Stimulated activated CD4-positive, alpha-beta T cell treated with anti-CD3 and anti-CD28 coated beads, Interleukin-15, amount 100 ng/mL, for 48 hours (primary cell): Measurements from ENCODE around the gene CDCA8.

ENCODE experiments used
- DNase-seq, 2 donors: peaks; one replicate each; pipeline ENCODE4 v3.0.0-alpha.2; 2020; ENCODE audit warnings: low read depth in 2 of 2

Gene CDCA8

GRCh38 chr1:37692078-37692833, at the start of gene CDCA8:
CDCA8 (plus strand) TSS chr1:37692516; CDS start chr1:37692691, 175 bp downstream.
- peak; percentile 98 for DNase-seq

- DNase-seq, result no peak
Measured at GRCh38 chr1:37647281-37647680, 45.0 kb upstream of the CDCA8 start.

DNA sequence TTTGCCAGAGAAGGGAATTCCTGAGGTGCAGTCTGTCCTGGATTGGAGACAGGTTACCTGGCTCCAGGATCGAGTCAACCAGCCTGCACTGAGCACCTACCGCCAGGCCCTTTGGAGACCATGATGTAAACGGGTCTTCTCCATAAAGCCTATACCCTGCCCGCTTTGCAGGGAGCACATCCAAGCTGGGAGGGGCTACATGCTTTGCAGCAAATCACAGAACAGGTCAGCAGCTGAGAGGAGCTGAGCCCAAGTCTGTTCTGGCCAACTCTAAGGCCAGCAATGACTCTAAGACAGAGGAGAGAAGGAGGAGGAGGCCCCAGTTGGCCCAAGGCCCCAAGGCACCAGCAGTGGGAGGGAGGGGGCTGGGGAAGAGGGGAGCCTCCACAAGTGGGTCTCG, 42.1 kb upstream of the CDCA8 start:
- no peak for DNase-seq

GRCh38 chr1:37650721-37651120, 41.6 kb upstream of the CDCA8 start:
- DNase-seq, result no peak

GRCh38 chr1:37651803-37652202, 40.5 kb upstream of the CDCA8 start:
- no peak for DNase-seq

DNA sequence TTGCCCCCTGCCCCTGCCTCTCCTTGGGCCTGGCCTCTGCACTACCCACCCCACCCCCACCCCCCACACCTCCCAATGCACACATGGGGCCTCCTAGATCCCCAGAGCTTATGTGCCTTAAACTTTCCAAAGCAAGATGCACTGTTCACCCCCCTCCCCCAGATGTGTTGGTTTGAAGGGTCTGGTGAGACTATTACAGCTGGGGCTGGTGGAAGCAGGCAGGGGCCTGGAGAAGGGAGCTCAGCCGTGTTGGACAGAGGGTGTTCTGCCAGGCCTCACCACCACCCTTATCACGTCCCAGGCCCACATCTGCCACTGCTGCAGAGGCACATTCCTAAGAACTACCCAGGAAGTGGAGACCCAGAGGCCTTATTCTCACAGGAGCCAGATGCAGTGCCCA, 39.3 kb upstream of the CDCA8 start:
- no peak for DNase-seq

DNA sequence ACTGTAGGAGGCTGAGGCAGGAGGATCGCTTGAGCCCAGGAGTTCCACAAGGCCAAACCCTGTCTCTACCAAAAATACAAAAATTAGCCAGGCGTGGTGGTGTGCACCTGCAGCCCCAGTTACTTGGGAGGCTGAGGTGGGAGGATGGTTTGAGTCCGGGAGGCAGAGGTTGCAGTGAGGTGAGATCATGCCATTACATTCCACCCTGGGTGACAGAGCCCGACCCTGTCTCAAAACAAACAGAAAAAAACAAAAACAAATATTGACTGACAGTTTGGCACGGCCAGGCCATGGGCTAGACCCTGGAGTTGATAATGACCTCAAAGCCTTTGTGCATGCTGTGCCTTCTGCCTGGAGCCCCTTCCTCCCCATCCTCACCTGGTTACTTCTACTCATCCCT, 38.4 kb upstream of the CDCA8 start:
- no peak for DNase-seq

DNA sequence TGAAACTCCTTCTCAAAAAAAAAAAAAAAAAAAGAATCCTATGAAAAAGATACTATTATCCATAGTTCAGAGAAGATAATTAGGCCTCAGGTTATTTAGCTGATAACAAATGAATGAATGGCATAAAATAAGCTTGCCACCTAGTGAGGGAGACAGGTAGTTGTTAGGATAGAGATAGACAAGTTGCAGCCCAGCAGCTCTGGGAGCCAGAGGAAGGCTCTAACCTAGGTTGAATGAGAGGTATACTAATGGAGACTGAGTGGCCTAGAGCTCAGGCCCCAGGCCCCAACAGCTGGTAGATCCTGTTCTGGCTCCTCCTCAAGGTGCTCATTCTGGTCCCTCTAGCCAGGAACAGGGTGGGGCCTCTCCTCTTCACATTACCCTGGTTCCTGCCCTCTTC, 37.0 kb upstream of the CDCA8 start:
- no peak for DNase-seq

DNA sequence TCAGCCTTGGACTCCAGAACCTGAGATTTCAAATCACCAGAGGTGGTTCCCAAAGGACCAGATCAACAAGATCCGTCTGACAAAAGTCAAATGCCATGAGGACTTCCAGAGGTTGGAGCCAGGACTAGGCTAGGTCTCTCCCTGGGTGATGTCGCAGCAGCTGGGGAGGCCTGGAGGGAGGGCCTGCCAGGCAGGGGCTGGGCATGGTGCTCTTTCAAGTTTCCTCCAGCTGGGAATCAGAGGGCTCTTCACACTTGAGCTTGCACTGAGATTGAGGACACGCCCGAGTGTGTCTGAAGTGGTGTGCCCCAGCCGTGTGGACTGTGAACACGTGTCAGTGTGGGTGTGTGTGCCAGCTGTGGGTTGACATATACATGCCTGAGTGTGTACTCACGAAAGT, 36.3 kb upstream of the CDCA8 start:
- no peak for DNase-seq

GRCh38 chr1:37656881-37657280, 35.4 kb upstream of the CDCA8 start:
- no peak for DNase-seq

GRCh38 chr1:37657620-37658412, 34.5 kb upstream of the CDCA8 start:
- DNase-seq, result no peak

- DNase-seq, result no peak
Measured at GRCh38 chr1:37658486-37658885, 33.8 kb upstream of the CDCA8 start.

GRCh38 chr1:37660664-37661063, 31.7 kb upstream of the CDCA8 start:
- DNase-seq, result no peak

GRCh38 chr1:37661401-37661800, 30.9 kb upstream of the CDCA8 start:
- no peak for DNase-seq

DNA sequence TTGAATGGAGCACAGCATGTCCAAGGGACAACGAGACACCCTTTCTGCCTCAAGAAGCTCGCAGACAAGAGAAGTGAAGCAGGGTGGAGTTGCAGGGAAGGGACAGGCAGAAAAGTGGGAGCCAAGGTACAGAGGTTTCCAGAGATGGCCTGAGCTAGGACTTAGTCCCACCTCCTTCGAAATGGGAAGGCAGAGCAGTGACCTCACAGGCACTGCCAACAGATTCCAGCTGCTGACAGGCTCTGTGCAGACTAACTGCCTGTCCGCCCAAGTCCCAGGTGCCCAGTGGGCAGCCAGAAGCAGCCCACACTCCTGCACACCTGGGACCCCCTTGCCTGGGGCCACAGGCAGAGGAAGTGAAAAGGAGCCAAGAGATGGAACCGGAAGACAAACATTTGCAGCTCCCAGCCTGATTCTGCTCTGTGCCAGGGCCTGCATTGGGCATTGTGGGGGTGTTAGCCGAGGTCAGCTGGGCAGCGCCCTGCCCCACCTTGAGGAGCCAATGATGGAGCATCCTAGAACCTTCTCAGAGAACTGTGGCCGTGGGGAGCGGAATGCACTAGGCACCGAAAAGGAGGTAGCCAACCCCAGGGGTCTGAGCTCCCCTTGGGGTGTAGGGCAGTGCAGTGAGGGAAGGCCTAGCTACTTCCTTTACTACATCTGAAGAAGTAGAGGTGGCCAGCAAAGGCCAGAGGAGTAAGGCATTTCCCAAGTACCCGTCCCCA, 30.1 kb upstream of the CDCA8 start:
- DNase-seq, result no peak

DNA sequence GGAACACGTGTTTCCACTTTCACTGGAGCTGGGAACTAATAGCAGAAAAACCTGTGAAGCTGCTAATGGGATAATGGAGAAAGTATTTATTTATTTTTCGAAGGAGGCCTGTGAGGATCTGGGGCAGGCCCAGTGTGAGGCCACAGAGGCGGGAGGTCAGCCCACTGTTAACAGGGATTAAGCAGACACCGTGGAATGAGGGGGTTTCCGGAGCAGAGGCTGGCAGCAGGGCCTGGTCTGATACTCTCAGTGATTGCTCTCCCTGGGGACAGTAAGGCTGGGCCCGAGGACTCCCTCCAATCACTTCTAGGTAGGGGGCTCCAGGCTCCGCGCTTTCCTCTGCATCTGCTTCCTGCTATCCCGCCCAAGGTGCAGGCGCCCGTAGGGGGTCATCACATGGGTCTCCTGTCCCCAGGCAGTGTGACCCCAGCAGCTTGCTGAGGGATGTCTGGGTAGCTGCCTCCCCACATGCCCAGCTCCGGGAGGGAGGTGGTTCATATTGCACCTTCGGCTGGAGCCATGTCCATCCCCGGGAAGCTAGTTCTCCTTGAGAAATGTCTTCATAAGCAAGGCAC, 28.8 kb upstream of the CDCA8 start:
- no peak for DNase-seq

DNA sequence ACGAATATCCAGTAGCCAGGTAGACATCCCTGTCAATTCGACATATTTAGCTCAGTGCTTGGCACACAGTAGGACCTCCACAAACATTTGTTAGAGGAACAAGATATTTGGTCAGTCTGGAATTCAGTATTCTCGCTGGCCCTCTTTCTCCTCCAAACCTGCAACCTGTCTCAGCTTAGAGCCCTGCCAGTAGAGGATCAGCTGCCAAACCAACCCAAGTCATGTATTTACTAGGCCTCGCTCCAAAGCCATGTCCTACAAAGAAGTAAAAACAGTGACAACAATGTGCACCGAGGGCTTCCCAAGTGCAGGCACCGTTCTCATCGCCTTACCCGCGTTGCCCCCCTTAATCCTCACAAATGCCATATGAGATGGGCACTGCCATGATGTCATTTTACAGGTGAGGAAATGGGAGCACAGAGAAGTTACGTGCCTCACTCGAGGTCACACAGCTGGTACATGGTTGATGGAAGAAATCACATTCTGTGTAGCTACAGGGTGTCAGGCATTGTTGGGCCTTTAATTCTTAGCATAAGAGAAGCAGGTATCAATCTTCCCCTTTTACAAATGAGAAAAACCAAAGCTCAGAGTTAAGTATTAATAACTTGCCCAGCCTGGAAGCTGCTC, 26.0 kb upstream of the CDCA8 start:
- DNase-seq, result no peak

DNA sequence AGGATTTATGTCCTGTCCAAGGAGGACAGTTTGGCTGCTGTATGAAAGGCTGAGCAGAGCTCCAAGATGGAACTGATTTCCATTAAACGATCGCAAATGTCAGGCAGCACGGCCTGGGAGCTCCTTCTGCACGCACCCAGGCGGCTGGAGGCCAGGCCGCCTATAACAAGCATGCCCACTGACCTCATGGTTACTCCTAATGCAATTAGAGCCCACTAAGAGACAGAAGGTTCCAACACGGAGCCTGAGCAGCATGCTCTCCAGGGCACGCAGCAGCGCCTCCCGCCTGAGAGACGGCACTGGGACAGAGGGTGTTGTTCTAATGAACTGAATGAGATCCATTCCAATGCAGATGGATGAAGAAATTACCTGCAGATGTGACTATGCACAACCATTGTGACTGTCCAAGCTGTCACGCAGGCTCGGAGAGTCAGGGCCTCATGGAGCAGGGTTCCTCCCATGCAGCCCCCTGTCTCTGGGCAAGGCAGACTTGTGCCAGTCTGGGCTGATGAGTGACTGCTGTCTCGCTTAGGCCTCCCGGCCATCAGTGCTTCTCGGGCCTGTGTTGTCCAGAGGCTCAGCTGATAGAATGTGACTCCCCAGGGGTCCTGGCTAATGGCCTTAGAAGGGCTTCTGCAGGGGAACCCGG, 25.2 kb upstream of the CDCA8 start:
- DNase-seq, result no peak

DNA sequence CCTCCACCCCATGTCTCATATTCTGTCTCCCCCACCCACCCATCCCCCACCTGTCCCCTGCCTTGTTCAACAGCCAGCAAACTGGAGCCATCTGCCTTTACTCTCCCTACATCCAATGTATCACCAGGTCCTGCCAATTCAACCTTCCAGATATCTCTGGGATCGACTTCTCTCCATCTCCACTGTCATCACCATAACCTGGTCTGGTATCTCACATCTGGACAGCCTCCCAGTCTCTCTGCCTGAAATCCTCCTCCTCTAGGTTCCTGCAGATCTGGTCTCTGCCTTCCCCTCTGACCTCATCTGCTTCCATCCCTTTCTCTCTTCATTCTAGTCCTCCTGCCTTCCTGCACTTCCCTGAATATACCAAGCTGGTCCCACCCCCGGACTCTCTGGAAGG, 22.2 kb upstream of the CDCA8 start:
- DNase-seq, result no peak

GRCh38 chr1:37671261-37671660, 21.1 kb upstream of the CDCA8 start:
- no peak for DNase-seq

- no peak for DNase-seq
Measured at GRCh38 chr1:37672136-37672870, 20.0 kb upstream of the CDCA8 start.
